DMS 273 (cell line): ENCODE measurements around the gene DFFB.

Experiments
- DNase-seq: peaks from one replicate; lab custom pipeline; 2025; ENCODE audit not compliant: unreplicated experiment; lab: John Stamatoyannopoulos, UW

Gene DFFB

GRCh38 chr1:3923378-3924185 is 66.3 kb downstream of the DFFB start:
- DNase-seq, result no peak

DNA sequence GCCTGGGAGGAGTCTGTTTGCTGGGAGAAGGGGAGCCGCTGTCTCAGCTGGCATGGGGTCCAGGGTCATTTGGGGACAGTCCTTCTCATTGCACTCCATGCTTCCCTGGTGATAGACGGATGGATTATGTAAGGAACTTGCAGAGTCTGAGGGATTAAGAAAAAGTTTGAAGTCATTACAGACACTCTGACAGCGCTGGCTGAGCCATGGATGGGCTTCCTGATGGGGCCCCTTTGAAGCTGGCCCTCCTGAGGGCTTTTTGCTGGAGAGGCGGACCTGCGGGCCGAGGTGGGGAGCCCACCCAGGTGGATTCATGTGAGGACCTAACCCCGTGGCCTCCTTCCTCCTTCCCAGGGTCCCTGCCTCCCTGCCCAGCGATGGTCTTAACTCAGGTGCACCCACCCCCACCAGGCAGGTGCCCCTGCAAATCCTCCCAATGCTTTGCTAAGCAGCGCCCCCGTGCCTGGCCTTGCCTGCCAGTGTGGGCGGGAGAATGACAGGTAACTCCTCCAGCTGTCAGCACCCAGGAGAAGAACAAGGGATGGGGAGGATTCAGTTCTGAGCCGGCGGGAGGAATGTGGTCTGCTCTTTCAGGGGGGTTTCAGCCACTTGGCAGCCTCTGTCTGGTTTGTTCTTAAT is 67.0 kb downstream of the DFFB start:
- no peak for DNase-seq

- DNase-seq, result peak; percentile 93
Observed at GRCh38 chr1:3924825-3925220, 67.5 kb downstream of the DFFB start.

DNA sequence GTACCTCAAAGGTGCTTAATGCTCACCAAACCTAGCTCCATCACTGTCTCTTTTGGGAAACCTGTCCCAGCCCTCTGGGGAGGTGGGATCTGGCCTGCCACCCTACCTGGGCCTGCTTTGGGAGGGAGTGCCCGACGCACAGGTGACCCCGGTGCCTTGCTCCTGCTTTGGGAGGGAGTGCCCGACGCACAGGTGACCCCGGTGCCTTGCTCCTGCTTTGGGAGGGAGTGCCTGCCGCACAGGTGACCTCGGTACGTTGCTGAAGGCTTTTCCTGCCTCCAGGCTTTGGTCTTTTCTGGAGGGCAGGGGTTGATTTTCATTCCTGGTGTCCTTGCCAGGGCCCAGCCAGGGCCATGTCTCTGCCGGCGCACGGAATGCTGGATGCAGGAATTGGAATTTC is 68.0 kb downstream of the DFFB start:
- DNase-seq, result no peak

- DNase-seq, result no peak
Observed at GRCh38 chr1:3925762-3926161, 68.5 kb downstream of the DFFB start.

DNA sequence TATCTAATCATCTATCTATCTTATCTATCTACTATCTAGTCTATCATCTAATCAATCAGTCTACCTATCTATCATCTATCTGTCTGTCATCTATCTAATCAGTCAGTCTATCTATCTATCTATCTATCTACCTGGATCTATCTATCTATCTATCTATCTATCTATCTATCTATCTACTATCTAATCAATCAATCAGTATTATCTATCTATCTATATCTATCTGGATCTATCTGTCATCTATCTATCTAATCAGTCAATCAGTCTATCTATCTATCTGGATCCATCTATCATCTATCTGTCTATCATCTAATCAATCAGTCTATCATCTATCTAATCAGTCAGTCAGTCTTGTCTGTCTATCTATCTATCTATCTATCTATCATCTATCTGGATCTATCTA is 69.7 kb downstream of the DFFB start:
- no peak for DNase-seq

- peak; percentile 86 for DNase-seq
Observed at GRCh38 chr1:3928586-3928985, 71.3 kb downstream of the DFFB start.

GRCh38 chr1:3929126-3929525 is 71.8 kb downstream of the DFFB start:
- no peak for DNase-seq

GRCh38 chr1:3930301-3931006 is 73.2 kb downstream of the DFFB start:
- DNase-seq, result no peak

DNA sequence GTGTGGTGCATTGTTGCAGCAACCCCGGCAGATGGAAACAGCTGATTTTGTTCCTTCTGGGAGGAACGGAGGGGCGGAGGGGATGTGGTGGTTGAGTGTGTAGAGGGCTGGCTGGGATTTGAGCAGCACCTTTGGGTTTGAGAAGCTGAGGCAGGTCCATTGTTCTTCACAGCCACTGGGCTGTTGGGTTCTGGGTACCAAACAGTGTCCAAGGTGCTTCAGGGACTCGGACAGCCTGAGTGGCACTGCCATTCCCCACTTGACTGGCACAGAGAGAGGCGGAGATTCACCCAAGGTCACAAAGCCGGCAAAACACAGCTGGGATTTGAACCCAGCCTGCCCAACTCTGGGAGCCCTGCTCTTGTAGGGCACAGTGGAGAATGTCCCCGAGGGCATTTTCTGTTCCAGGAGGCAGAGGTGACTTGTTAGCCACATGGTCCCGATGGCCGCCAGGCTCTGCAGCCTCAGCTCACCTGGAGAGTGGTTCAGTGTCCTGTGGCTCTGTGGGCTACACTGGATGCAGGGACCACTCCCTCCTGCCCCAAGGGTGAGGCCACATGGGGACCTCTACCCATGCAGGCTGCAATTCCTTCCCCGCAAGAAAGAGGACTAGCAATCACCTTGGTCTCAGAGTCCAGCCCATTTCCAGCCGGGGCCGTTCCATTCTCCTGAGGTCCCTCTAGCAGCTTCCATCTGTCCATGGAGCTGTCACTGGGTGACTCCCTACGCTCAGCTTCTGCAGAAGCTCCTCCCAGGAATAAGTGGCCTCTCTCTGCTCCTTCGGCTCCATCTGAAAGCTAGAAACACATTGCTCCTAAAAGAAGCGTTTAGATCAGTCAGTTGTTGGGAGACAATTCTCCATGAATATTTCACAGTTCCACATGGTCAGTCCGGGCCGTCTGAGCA is 74.0 kb downstream of the DFFB start:
- no peak for DNase-seq

- DNase-seq, result no peak
Observed at GRCh38 chr1:3932156-3932919, 75.1 kb downstream of the DFFB start.
